HG03520 (cell line): Measurements from ENCODE around the gene LYPLA2.
A peak's percentile ranks its signal among the peaks of the same experiment; 100 is the strongest.
"Not testable (repeated sequence)": the region's sequence is repeated elsewhere in the genome, so short reads cannot be mapped to it uniquely, and the experiment has no call there.

Experiments
- ATAC-seq: cut with Tn5 transposase; IDR thresholded peaks from one replicate; pipeline ENCODE4 v1.9.1; 2021; ENCODE audit warnings: mild to moderate bottlenecking, moderate library complexity; ENCODE audit not compliant: unreplicated experiment

The LYPLA2 gene

DNA sequence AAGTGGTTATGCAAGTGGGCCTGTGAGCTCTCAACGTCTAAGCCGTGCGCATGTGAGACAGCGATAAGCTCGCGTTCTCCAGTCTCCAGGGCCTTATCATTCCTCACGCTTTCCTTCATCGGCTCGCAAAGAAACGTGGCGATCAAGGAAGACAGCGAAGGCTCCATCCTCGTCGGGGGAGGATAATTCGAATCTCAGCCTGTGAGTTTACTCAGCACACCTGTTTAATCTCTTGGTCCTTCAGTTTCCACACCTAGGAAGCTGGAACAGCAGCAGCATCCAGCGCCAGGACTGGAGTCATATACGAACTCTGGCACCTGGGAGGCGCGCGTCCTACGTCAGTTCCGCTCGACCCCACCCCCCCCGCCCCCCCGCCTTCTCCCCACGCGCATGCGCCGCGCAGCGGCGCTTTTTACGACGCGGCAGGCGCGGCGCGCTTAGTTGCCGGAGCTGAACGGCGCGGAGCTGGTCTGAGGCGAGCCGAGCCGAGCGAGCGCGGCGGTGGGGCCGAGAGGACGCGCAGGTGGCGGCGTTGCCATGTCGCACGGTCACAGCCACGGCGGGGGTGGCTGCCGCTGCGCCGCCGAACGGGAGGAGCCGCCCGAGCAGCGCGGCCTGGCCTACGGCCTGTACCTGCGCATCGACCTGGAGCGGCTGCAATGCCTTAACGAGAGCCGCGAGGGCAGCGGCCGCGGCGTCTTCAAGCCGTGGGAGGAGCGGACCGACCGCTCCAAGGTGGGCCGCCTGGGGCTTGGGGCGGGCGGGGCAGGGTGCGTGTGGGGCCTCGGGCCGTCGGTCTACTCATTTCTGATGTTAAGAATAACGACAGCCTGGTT, 12.7 kb upstream of the LYPLA2 start, which contains the start of gene PITHD1:
TSS of gene PITHD1 (plus strand) at position 440 of the 836 bp plus-strand sequence. CDS start at position 538, 98 bp downstream.
- ATAC-seq: peak; percentile 74

DNA sequence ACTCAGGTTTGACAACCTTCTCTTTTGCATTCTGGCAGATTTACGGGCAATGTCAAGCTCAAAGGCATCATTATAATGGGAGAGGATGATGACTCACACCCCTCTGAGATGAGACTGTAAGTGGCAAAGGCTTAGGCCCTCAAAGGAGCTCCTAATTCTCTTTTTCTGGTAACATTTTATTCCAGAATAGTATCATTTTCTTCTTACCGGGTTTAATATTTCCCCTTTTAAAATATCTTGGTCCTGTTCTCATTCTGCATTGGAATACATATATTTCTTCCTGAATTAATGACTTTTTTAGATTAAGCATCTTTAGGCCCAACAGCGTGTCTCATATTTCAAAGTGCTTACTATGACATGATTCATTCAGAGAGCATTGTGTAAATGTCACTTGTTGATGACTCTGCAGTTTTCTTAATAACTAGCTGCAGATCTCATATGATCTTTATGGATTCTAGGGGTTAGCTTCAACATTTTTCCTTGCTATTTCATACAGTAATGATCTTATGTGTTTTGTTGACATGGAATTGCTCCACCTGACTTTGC, 11.0 kb upstream of the LYPLA2 start:
- ATAC-seq: no peak

DNA sequence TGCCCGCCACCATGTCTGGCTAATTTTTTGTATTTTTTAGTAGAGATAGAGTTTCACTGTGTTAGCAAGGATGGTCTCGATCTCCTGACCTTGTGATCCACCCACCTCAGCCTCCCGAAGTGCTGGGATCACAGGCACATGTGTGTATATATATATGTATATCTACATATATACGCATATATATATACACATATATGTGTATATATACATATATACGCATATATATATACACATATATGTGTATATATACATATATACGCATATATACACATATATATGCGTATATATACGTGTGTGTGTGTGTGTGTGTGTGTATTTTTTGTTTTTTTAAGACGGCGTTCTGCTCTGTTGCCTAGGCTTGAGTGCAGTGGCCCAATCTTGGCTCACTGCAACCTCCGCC, 7.8 kb upstream of the LYPLA2 start:
- ATAC-seq: not testable (repeated sequence)

DNA sequence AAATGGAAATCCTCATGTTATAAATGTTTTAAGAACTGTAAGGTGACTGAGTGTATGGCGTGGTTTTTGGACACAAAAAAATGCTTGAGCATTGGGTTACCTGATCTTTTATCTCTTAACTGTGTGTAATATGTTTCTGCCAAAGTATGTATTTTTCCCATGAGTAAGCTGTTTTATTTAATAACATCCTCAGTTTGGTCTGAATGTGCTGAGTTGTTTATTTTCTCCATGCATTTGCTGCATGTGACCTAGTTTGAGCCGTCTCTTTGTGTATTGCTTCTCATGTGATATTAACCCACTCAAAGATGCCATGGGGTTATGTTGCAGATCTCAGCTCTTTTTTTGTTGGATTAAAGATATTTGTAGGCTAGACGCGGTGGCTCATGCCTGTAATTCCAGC, 6.1 kb upstream of the LYPLA2 start:
- no peak for ATAC-seq

DNA sequence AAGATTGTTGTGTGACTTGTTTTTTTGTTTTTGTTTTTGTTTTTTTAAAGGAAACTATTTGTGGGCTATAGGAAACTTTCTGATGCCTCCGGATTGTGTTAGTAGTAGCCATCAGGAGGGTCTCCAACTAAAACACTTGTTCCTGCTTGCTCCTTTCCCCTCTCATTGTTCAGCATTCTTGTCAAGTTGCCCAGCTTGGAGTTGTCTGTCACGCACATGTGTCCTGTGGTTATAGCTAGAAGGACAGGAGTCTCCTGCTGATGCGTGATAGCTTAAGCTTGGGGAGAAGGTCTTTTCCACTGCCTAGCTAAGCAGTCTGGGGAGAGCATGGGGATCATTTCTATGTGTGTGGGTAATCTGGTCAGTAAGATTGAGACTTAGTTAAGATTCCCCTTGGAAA, 3.2 kb upstream of the LYPLA2 start:
- no peak for ATAC-seq

DNA sequence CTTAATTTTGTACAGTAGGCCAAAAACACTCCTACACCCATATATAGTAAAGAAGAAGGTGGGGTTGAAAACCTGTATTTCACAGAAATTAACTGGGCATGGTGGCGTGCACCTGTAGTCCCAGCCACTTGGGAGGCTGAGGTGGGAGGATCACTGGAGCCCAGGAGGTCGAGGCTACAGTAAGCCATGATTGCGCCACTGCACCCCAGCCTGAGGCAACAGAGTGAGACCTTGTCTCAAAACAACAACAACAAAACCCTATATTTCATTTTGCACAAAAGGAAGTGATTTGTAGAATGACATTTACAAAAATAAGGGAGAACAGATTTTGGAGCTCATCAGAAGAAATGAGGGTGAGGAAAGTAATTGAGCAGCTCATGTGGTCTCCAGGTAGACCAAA, 2.2 kb upstream of the LYPLA2 start:
- no peak for ATAC-seq

DNA sequence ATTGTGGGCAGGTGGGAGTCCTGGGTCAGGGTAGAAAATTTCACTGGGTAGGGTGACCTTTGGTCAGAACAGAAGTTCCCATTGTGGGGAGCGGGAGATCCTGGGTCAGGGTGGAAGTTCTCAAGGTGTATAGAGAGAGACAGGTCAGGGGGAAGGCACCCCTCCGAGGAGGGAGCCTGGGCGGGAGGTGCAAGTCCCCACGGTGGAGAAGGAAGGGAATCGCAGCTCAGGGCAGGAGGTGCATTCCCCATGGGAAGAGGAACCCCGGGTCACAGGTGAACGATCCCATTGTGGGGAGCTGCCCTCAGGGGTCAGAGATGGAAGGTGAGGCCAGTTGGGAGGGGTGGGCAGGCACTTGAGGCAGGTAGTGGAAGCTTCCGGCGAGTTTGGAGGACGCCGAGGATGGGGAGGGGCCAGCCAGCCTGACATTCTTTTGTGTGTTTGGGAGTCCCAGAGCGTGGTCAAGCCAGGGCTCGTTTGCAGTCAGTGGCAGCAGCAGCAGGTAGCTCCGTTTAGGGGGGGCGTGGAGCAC, 637 bp downstream of the LYPLA2 start:
- ATAC-seq: no peak

DNA sequence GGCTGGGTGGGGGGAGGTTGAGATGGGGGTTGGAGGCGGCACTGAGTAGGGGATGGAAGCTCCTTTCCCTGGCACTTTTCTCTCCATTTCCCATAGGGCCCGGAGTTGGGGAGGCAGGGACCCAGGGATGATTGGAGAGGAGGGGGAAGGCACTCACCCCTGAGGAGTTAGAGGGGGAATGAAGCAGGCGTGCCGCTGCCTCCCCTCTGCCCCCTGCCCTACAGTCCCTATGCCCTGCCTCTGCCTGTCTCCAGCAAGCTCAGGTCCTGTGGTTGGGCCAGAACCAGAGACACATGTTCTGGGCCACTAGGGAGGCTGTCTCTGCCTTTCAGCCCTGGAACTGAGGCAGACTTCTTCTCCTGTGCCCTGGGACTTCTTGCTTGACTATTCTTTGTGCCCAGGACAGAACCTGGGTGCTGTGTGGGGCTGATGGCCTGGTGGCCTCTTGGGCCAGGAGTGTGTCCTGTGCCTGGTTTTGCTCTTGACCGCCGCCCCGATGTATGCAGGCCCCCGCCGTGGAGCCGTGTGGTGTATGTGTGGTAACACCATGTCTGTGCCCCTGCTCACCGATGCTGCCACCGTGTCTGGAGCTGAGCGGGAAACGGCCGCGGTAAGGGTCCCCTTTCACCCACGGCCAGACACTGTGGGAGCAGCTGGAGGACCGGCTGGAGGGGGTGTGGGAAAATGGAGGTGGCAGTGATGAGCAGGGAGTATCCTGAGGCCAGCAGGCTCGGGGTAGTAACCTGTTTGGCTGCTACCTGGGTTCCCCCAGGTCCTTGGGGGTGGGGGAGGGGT, 1.4 kb downstream of the LYPLA2 start:
- ATAC-seq: no peak

DNA sequence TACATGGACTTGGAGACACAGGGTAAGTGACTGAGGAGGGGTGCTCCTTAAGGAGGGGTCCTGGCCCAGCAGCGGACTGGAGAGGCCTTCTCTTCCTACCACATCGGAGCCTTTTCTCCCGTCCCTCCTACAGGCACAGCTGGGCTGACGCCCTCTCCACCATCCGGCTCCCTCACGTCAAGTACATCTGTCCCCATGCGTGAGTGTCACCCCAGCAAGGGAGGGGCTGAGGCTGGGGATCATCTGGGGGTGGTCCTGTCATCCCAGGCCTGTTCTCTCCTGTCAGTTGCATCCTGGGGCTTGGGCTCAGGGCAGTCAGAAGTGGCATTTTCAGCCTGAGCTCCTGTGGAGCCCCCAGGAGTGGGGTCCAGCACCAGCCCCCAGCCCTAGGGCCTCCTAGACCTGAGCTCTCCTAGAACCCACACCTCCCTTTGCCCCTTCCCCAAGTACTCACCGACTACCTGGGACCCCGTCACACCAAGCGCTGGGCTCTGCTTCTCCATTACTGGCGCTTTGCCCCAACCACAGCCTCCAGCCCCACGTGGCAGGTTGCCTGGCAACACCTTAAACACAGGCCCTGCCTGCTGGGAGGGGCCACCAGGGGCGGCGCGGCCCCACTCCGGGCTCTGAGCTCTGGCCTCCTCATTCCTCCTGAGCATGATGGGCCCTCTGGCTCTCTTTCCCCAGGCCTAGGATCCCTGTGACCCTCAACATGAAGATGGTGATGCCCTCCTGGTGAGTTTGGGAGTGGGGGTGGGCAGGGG, 2.3 kb downstream of the LYPLA2 start:
- ATAC-seq: no peak

DNA sequence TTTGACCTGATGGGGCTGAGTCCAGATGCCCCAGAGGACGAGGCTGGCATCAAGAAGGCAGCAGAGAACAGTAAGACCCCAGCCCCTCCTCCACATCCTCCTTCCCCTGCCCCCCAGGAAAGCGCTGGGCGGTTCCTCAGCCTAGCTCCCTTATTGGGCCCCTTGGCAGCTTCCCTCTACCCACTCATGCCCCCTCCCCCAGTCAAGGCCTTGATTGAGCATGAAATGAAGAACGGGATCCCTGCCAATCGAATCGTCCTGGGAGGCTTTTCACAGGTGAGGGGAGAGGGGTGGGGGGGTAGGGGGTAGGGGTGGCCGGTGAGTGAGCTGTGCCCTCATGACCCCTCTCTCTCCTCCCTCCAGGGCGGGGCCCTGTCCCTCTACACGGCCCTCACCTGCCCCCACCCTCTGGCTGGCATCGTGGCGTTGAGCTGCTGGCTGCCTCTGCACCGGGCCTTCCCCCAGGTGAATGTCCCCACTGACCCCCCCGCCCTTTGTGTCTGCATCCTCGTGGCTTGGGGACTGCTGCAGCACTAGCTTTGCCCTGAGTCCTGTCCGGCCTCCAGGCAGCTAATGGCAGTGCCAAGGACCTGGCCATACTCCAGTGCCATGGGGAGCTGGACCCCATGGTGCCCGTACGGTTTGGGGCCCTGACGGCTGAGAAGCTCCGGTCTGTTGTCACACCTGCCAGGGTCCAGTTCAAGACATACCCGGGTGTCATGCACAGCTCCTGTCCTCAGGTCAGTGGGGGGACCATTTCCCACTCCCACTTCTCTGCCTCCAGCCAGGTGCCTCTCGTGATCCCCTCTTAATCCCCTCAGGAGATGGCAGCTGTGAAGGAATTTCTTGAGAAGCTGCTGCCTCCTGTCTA, 3.2 kb downstream of the LYPLA2 start:
- ATAC-seq: no peak

DNA sequence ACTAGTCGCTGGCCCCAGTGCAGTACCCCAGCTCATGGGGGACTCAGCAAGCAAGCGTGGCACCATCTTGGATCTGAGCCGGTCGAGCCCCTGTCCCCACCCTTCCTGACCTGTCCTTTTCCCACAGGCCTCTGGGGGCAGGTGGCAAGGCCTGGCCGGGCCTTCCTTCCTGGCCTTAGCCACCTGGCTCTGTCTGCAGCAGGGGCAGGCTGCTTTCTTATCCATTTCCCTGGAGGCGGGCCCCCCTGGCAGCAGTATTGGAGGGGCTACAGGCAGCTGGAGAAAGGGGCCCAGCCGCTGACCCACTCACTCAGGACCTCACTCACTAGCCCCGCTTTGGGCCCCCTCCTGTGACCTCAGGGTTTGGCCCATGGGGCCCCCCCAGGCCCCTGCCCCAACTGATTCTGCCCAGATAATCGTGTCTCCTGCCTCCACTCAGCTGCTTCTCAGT, 3.8 kb downstream of the LYPLA2 start:
- not testable (repeated sequence) for ATAC-seq

DNA sequence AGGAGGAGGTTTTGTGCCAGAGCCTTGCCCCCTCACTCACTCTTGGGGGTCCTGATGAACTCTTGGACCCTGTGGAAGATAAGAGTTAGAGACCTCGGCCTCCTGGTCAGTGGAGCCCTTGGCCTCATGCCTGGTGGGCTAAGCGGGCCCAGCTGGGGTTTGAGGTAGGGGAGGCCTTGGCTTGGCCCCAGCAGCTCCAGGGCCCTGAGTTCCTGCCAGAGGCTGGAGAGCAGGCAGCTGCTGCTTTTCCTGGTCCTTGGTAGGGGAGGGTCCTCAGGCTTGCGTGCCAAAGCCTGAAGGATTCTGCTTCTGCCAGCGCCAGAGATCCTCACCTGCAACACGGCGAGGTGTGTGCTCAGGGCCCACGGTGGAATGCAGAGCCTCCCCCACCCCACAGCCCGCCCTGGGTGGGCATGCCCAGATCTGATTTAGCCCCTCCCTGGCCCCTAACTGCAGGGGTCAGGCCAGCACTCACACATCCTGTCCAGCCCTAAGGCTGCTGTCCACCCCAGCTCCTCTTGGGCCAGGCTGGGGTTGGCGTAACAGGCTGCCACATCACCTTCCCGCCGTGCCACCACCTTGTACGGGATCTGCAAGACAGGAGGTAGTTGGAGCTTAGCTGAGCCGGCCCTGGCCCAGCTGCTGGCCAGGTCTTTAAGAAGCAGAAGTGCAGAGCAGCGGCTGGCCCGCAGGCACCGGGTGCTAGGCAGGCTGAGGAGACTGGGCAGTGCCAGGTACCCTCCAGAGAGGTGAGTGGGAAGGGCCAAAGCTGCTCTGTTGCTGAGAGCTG, 4.9 kb downstream of the LYPLA2 start:
- ATAC-seq: no peak

DNA sequence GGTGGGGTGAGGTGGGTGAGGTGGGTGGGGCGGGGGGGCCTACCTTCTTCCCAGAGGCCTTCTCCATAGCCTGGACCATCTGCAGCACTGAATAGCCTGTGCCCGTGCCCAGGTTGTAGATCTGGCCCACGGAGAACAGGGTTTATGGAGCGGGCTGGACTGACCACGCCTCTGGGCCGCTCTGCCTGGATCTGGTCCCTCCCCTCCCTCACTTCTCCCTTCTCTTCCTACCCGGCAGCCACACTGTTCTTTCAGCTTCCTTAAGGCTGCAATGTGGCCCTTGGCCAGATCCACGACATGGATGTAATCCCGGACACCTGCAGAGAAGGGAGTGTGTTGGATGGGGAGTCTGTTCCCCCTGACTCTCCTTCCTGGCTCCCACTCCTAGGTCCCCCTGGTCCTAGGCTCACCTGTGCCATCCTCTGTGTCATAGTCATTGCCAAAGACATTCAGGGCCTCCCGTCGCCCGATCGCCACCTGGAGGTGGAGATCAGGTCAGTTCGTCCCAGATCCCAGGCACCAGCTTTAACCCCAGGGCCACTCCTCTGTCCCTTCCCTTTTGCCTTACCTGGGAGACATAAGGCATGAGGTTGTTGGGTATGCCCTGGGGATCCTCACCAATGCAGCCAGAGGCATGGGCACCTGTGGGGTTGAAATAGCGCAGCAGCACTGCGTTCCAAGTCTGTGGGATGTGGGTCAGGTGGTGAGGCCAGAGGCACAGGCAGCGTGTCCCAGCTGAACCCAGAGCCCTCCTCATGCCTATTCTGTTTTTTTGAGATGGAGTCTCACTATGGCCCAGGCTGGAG, 5.7 kb downstream of the LYPLA2 start:
- no peak for ATAC-seq

DNA sequence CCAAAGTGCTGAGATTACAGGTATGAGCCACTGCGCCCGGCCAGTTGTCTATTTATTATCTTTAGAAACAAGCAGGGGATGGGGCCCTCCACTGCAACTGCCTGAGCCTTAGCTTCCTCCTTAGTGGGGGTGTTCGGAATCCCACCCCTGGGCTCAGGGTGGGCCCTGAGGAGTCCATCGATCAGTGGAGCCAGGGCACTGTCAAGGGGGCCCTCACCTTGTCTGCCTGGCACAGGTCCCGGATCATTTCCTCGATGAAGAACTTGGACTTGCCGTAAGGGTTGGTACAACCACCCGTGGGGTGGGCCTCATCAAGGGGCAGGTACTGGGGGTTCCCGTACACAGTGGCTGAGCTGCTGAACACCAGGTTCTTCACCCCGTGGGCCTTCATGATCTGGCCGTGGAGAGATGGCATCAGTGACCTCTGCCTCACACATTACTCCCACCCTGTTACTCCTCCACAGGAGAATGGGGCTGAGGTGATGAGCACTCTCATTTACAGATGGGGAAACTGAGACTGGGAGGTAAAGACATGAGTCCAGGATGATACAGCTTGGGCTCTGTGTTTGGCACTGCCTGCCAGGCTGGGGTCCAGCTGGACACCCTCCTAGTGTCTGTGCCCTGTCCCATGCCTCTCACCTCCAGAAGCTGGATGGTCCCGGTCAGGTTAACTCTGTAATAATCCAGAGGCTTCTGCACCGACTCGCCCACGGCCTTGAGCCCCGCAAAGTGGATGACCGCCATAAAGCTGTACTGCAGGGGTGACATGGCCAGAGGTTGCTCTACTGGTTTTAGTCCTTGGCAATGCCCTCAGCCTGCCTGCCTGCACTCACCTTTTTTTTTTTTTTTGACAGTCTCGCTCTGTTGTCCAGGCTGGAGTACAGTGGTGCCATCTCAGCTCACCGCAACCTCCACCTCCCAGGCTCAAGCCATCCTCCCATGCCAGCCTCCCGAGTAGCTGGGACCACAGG, 6.8 kb downstream of the LYPLA2 start:
- ATAC-seq: no peak

DNA sequence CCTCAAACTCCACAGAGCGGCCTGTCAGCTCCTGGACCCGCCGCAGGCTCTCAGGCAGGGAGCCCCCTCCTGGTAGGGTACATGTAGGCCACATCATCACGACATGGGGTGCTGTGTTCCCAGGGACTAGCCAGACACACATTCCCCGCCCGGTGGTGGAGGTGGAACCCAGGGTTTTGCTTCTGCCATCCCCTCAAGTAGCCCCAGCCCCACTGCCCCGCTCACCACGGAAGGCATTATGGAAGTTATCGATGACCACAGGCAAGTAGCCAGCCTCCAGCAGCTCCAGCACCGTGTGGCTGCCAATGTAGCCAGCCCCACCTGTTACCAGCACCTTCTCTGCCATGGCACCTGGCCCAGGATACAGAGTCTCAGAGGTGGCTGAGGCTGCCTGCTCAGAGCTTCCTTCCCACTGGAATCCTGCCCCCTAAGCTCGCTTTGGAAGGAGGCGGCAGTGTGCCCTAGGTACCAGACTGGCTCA, 7.8 kb downstream of the LYPLA2 start:
- no peak for ATAC-seq

DNA sequence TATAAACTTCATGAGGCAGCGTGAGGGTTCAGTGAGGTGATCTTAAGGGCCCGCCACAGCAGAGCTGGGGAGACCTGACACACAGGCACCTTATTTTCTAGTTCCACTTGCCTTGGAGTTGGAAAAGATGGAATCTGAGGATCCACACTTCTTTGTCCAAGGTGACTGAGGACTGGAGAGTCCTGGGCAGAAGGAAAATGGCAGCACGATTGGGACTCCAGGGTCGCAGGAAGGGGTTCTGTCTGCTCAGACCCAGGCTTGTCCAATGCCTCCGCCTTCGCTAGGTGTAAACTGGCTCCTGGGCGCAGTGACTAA, 8.3 kb downstream of the LYPLA2 start:
- ATAC-seq: no peak
